ENCODE results near the gene PGR. TPM values are rescaled to one million over a fixed set of nuclear protein-coding genes. Genes with fewer than 3 reads are reported as not detected.

PGR gene
- total RNA-seq, 2 experiments from 2014 or later: not detected

- Mint-ChIP-seq H3K27ac (no peak overlapping the region), H3K36me3 (ENCODE audit: low read depth) (no peaks in the 10 kb centered on the region), H3K9me3 (ENCODE audit: low read depth) (no peaks in the 10 kb centered on the region), H3K4me3 (no peak overlapping the region), H3K27me3 (no peaks in the 10 kb centered on the region), H3K4me1 (no peaks in the 10 kb centered on the region)
- POLR2A ChIA-PET: no interaction called here
- CTCF ChIA-PET: no interaction called here
- no peak for DNase-seq
- intact Hi-C loops (cut with DNase I, micrococcal nuclease): no loop called here
- no peak for ATAC-seq
Measured at GRCh38 chr11:100999756-101000155, 129.9 kb downstream of the PGR start.

GRCh38 chr11:100994966-100995365, 134.6 kb downstream of the PGR start:
- Mint-ChIP-seq H3K36me3 (ENCODE audit: low read depth) (no peaks in the 10 kb centered on the region), H3K4me1 (no peaks in the 10 kb centered on the region), H3K4me3 (no peak overlapping the region), H3K9me3 (ENCODE audit: low read depth) (no peaks in the 10 kb centered on the region), H3K27me3 (no peaks in the 10 kb centered on the region), H3K27ac (no peak overlapping the region)
- POLR2A ChIA-PET: no interaction called here
- ATAC-seq (no peak), DNase-seq (no peak)
- intact Hi-C loops (cut with DNase I, micrococcal nuclease): no loop called here
- CTCF ChIA-PET: no interaction called here

GRCh38 chr11:100991541-100991940, 138.1 kb downstream of the PGR start:
- Mint-ChIP-seq H3K4me3 (no peak overlapping the region), H3K4me1 (no peaks in the 10 kb centered on the region), H3K27ac (no peak overlapping the region), H3K36me3 (ENCODE audit: low read depth) (no peaks in the 10 kb centered on the region), H3K27me3 (no peaks in the 10 kb centered on the region), H3K9me3 (ENCODE audit: low read depth) (no peaks in the 10 kb centered on the region)
- CTCF ChIA-PET: no interaction called here
- intact Hi-C loops (cut with DNase I, micrococcal nuclease): no loop called here
- no peak for ATAC-seq
- POLR2A ChIA-PET: no interaction called here
- DNase-seq: no peak

GRCh38 chr11:100990931-100991330, 138.7 kb downstream of the PGR start:
- DNase-seq: no peak
- CTCF ChIA-PET: no interaction called here
- POLR2A ChIA-PET: no interaction called here
- intact Hi-C loops (cut with DNase I, micrococcal nuclease): no loop called here
- Mint-ChIP-seq H3K4me3 (no peak overlapping the region), H3K27me3 (no peaks in the 10 kb centered on the region), H3K4me1 (no peaks in the 10 kb centered on the region), H3K36me3 (ENCODE audit: low read depth) (no peaks in the 10 kb centered on the region), H3K27ac (no peak overlapping the region), H3K9me3 (ENCODE audit: low read depth) (no peaks in the 10 kb centered on the region)
- ATAC-seq: no peak

- Mint-ChIP-seq H3K4me1 (no peaks in the 10 kb centered on the region), H3K27ac (no peak overlapping the region), H3K36me3 (ENCODE audit: low read depth) (no peaks in the 10 kb centered on the region), H3K4me3 (no peak overlapping the region), H3K27me3 (no peaks in the 10 kb centered on the region), H3K9me3 (ENCODE audit: low read depth) (no peaks in the 10 kb centered on the region)
- ATAC-seq (no peak), DNase-seq (no peak)
- intact Hi-C loops (cut with DNase I, micrococcal nuclease): no loop called here
- POLR2A ChIA-PET: no interaction called here
- CTCF ChIA-PET: no interaction called here
Measured at GRCh38 chr11:100984668-100985067, 144.9 kb downstream of the PGR start.

GRCh38 chr11:100981196-100981824, 148.3 kb downstream of the PGR start:
- no peak for ATAC-seq
- H3K4me1 Mint-ChIP-seq: no peaks in the 10 kb centered on the region
- no peaks in the 10 kb centered on the region for H3K9me3 Mint-ChIP-seq (ENCODE audit: low read depth)
- POLR2A ChIA-PET: no interaction called here
- no peak overlapping the region for H3K4me3 Mint-ChIP-seq
- H3K27me3 Mint-ChIP-seq: no peaks in the 10 kb centered on the region
- no peak overlapping the region for H3K27ac Mint-ChIP-seq
- CTCF ChIA-PET: no interaction called here
- no peaks in the 10 kb centered on the region for H3K36me3 Mint-ChIP-seq (ENCODE audit: low read depth)
- no peak for DNase-seq
- intact Hi-C loops (cut with DNase I, micrococcal nuclease): no loop called here

- ChIA-PET POLR2A (no interaction called here), CTCF (interaction anchor here (0.7 kb wide), 2 partner anchors 220 to 1050 kb away, joined by 3 read pairs; no protein-coding TSS in a partner anchor)
- intact Hi-C loops (cut with DNase I, micrococcal nuclease): no loop called here
- Mint-ChIP-seq H3K27me3 (no peaks in the 10 kb centered on the region), H3K9me3 (ENCODE audit: low read depth) (no peaks in the 10 kb centered on the region), H3K4me1 (no peaks in the 10 kb centered on the region), H3K36me3 (ENCODE audit: low read depth) (no peaks in the 10 kb centered on the region), H3K27ac (no peak overlapping the region), H3K4me3 (no peak overlapping the region)
- DNase-seq (no peak), ATAC-seq (no peak)
Measured at GRCh38 chr11:100980156-100980555, 149.5 kb downstream of the PGR start.

Data from activated CD4-positive, alpha-beta T cell treated with anti-CD3 and anti-CD28 coated beads for 36 hours (primary cell).